Measurements from ENCODE around the gene ADAMTS20.

DNA sequence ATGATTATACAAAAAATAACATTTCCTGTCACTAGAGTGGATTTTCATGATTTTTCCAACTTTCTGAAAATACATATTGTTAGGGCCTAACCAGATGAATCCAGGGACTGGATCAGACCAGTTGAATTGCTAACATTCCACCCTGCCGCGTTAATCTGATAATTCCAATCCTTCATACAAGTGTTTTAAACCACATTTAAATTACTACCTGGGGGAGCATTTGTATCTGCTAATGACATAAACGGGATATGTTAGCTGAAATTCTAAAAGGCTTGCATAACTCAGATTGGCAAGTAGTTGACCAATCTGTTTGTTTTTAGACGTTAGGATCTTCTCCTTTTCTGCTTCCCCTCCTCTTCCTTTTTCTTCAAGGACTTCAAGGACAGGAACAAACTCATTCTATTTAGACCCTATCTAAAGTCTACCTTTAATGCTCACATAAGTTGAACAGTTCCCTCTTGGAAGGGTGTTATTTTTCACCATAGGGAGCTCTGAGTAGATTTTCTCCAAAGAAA is 239.0 kb downstream of the ADAMTS20 start:
- TF ChIP-seq, protein P1, sequence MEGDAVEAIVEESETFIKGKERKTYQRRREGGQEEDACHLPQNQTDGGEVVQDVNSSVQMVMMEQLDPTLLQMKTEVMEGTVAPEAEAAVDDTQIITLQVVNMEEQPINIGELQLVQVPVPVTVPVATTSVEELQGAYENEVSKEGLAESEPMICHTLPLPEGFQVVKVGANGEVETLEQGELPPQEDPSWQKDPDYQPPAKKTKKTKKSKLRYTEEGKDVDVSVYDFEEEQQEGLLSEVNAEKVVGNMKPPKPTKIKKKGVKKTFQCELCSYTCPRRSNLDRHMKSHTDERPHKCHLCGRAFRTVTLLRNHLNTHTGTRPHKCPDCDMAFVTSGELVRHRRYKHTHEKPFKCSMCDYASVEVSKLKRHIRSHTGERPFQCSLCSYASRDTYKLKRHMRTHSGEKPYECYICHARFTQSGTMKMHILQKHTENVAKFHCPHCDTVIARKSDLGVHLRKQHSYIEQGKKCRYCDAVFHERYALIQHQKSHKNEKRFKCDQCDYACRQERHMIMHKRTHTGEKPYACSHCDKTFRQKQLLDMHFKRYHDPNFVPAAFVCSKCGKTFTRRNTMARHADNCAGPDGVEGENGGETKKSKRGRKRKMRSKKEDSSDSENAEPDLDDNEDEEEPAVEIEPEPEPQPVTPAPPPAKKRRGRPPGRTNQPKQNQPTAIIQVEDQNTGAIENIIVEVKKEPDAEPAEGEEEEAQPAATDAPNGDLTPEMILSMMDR (IDR thresholded peaks at IDR 0.05) = no peak
- no peak for TF ChIP-seq POLR2A (IDR thresholded peaks at IDR 0.05)

Measured in esophagus squamous epithelium (tissue), 4 donors.